Tibial artery (tissue), 4 donors: ENCODE data around the gene KAZN.

Experiments
- DNase-seq, 2 donors: peaks; one replicate each; pipeline ENCODE4 v3.0.0-alpha.2; 2019
- H3K27ac ChIP-seq, 2 donors: fragments of 200-600 bp; sonication (generic) in 1 of 2; 1 replicate in 1 of 2; 2 replicates in 1 of 2; pipeline ENCODE4 v1.5.1; 2018 to 2019; ENCODE audit warnings: mild to moderate bottlenecking in 1 of 2
- H3K27me3 ChIP-seq, 2 donors: fragments of 200-600 bp; sonication (generic) in 1 of 2; one replicate each; pipeline versions ENCODE4 v1.5.1 to v1.6.0; 2016 to 2019
- H3K36me3 ChIP-seq, 3 donors: fragments of 200-600 bp; sonication (generic) in 2 of 3; one replicate each; pipeline ENCODE4 v1.5.1; 2016 to 2019; ENCODE audit warnings: mild to moderate bottlenecking in 2 of 3
- H3K4me1 ChIP-seq, 4 donors: fragments of 200-600 bp; sonication (generic) in 2 of 4; 1 replicate in 3 of 4; 2 replicates in 1 of 4; pipeline ENCODE4 v1.5.1; 2016 to 2019
- H3K4me3 ChIP-seq, 2 donors: fragments of 200-600 bp; sonication (generic) in 1 of 2; 1 replicate in 1 of 2; 2 replicates in 1 of 2; pipeline ENCODE4 v1.5.1; 2018 to 2019; ENCODE audit warnings: mild to moderate bottlenecking in 2 of 2
- H3K9me3 ChIP-seq, 3 donors: fragments of 200-600 bp; sonication (generic) in 1 of 3; one replicate each; pipeline ENCODE4 v1.5.1; 2016 to 2019
- CTCF ChIP-seq, 2 experiments: fragments of 200-600 bp in 1 of 2; fragments of 450-650 bp in 1 of 2; IDR thresholded peaks; one replicate each; pipeline ENCODE4 v1.5.1; 2017 to 2019; ENCODE audit warnings: antibody characterized with exemption in 2 of 2, mild to moderate bottlenecking in 1 of 2, moderate library complexity in 1 of 2
- intact Hi-C: fragments of 100-400 bp; cut with DNase I; formaldehyde crosslinking; loops from one replicate; pipeline ENCODE4 v1.15.0; 2023; ENCODE audit warnings: low total_unique reads

Gene KAZN

DNA sequence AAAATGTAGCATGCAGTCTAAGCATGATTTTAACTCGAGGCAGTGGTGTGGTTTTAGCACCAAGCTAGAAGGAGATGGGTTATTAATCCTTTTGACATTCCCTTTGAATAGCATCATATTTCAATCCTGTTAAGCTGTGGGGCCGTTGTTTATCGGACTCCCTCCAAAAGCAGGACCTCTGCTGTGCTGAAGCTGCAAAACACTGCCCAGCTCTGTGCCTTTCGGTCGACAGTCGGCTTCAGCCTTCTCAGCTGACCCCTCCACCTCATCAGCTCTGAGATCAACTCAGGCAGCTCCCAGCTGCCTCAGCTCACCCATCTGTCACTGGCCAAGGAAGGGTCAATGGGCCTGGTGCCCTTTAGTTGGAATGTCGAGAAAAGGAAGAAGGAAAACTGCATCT is 95.5 kb downstream of the KAZN start:
- Histone ChIP-seq H3K4me1 (no peaks in the 10 kb centered on the region), H3K4me3 (no peak overlapping the region), H3K27ac (no peak overlapping the region), H3K36me3 (no peaks in the 10 kb centered on the region), H3K27me3 (peaks cover 0 to 39% of the 10 kb centered on the region in 2 donors), H3K9me3 (no peaks in the 10 kb centered on the region)
- intact Hi-C loops: no loop called here
- no peak for DNase-seq
- TF ChIP-seq CTCF (IDR thresholded peaks at IDR 0.05): no peak

DNA sequence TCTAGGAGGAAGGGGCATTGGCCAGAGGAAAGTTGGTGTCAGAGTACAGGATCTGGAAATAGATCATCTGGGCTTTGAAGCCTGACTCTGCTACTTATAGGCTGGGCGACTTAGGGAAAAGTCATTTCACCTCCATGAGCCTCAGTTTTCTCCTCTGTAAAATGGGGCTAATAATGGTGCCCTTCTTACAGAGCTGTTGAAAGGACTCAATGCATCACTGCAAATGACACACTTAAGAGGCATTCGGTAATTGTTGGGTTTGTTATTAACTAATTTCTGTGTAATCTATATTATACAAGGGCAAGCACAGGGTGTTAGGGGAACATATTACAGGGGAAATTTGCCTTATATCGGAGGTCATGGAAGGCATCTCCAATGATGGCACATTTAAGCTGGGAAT is 96.1 kb downstream of the KAZN start:
- H3K36me3 ChIP-seq: no peaks in the 10 kb centered on the region
- H3K4me3 ChIP-seq: no peak overlapping the region
- intact Hi-C loops: no loop called here
- TF ChIP-seq CTCF (IDR thresholded peaks at IDR 0.05): no peak
- no peak overlapping the region for H3K27ac ChIP-seq
- H3K9me3 ChIP-seq: no peaks in the 10 kb centered on the region
- H3K4me1 ChIP-seq: no peaks in the 10 kb centered on the region
- no peak for DNase-seq
- peaks cover 0 to 41% of the 10 kb centered on the region in 2 donors for H3K27me3 ChIP-seq

DNA sequence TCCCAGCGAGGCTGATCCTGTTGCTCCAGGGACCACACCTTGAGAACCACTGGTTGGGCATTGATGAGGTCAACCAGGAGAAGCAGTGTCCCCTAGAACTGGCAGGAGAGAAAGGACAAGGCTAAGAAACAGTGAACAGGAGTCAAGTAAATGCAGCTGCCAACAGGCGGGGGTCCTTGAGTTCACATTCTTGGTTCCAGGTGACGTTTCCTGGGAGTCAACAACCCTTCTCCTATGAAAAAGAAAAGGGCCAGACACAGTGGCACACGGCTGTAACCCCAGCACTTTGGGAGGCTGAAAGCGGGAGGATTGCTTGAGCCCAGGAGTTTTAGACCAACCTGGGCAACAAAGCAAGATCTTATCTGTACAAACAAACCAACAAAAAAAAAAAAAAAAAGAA is 98.3 kb downstream of the KAZN start:
- intact Hi-C loops: no loop called here
- H3K27ac ChIP-seq: no peak overlapping the region
- H3K9me3 ChIP-seq: no peaks in the 10 kb centered on the region
- no peaks in the 10 kb centered on the region for H3K4me1 ChIP-seq
- no peak for TF ChIP-seq CTCF (IDR thresholded peaks at IDR 0.05)
- no peak for DNase-seq
- H3K4me3 ChIP-seq: no peak overlapping the region
- H3K36me3 ChIP-seq: no peaks in the 10 kb centered on the region
- H3K27me3 ChIP-seq: peaks cover 0 to 49% of the 10 kb centered on the region in 2 donors

GRCh38 chr1:14697353-14697752 is 98.9 kb downstream of the KAZN start:
- peaks cover 0 to 49% of the 10 kb centered on the region in 2 donors for H3K27me3 ChIP-seq
- H3K4me3 ChIP-seq: no peak overlapping the region
- no peak overlapping the region for H3K27ac ChIP-seq
- DNase-seq: no peak
- intact Hi-C loops: no loop called here
- no peaks in the 10 kb centered on the region for H3K36me3 ChIP-seq
- H3K9me3 ChIP-seq: no peaks in the 10 kb centered on the region
- no peaks in the 10 kb centered on the region for H3K4me1 ChIP-seq
- no peak for TF ChIP-seq CTCF (IDR thresholded peaks at IDR 0.05)

DNA sequence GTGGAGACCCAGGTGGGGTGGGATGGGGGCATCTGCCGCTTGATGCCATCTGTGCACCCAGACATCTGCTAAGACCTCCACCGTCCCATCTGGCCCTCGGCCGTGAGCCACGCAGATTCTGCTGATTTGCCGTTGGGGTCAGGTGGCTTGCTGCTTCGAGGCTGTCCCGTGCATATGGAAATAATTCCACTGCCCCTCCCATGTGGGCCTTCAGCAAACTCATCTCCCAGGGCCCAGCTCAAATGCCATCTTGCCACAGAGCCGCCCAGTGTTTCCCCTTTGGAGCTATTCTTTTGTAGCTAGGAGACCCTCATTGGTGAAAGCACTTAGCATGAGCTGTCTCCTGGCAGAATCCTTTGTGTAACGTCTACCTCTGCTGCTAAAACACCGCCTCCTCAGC is 99.8 kb downstream of the KAZN start:
- Histone ChIP-seq H3K27ac (no peak overlapping the region), H3K27me3 (peaks cover 0 to 40% of the 10 kb centered on the region in 2 donors), H3K4me3 (no peak overlapping the region), H3K9me3 (no peaks in the 10 kb centered on the region), H3K36me3 (no peaks in the 10 kb centered on the region), H3K4me1 (no peaks in the 10 kb centered on the region)
- TF ChIP-seq CTCF (IDR thresholded peaks at IDR 0.05): no peak
- intact Hi-C loops: no loop called here
- no peak for DNase-seq

- TF ChIP-seq CTCF (IDR thresholded peaks at IDR 0.05): no peak
- intact Hi-C loops: no loop called here
- DNase-seq: no peak
- H3K4me1 ChIP-seq: no peaks in the 10 kb centered on the region
- peaks cover 0 to 41% of the 10 kb centered on the region in 2 donors for H3K27me3 ChIP-seq
- no peaks in the 10 kb centered on the region for H3K36me3 ChIP-seq
- H3K9me3 ChIP-seq: no peaks in the 10 kb centered on the region
- H3K4me3 ChIP-seq: no peak overlapping the region
- H3K27ac ChIP-seq: no peak overlapping the region
Observed at GRCh38 chr1:14699620-14700019, 101.1 kb downstream of the KAZN start.
